NCI-H82 (cell line): Measurements from ENCODE around the gene SF3B4.

ENCODE experiments used
- DNase-seq: peaks from one replicate; lab custom pipeline; 2025; lab: John Stamatoyannopoulos, UW

Gene SF3B4

DNA sequence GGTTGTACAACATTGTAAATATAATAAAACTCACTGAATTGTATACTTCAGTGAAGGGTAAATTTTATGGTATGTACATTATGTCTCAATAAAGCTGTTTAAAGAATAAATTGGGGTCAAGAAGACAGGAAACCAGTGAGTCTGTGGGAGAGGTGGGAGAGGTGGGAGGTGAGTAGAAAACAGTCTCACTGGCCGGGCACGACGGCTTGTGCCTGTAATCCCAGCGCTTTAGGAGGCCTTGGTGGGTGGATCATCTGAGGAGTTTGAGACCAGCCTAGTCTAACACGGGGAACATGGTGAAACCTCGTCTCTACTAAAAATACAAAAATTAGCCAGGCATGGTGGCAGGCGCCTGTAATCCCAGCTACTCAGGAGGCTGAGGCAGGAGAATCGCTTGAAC lies 4.9 kb upstream of the SF3B4 start:
- no peak for DNase-seq

DNA sequence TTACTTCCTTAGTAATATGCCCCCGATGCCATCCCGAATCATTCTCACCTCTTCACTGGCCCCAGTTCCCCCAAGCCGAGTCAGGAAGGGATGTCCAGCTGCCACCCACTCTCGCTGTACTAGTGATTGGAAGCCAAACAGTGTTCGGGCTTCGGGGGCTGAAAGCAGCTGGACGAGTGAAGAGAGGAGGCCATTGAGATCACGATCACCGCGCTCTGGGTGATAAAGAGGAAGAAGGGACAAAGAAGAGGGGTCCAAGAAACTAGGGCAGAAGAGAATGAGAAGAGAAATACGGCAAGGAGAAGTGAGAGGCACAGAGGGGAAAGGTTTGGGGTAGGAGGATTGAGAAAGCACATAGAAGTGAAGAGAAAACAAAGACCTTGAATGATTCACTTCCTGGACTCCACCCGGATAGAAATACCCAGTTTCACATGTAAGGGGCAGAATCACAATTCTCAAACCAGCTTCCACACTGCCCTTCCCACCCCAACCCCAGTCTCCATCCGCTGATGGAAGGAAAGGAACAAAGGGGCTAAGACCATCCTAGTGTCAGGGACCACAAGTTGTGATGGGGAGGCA lies 3.7 kb upstream of the SF3B4 start:
- no peak for DNase-seq

GRCh38 chr1:149929856-149930255 lies 2.3 kb upstream of the SF3B4 start:
- DNase-seq: no peak

GRCh38 chr1:149928401-149928724 lies 760 bp upstream of the SF3B4 start:
- DNase-seq: no peak

GRCh38 chr1:149927056-149927562 lies 494 bp downstream of the SF3B4 start:
- no peak for DNase-seq

GRCh38 chr1:149926296-149926695 lies 1.3 kb downstream of the SF3B4 start:
- no peak for DNase-seq

DNA sequence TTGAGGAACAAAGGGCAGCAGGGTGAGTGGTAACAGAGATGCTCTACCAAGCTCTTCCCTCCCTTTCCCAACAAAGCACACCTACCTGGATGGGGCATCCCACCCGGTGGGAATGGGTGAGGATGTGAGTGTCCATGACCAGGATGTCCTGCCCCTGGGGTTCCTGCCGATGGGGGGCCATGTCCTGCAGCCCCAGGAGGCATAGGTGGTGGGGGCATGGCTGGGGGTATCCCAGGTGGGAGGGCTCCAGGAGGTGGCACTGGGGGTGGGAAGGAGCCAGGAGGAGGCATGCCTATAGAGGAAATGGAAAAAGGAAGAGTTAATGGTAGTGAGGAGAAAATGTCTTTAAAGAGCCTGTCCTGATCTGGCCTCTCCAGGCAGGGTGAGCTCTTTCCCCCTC lies 1.9 kb downstream of the SF3B4 start:
- no peak for DNase-seq

GRCh38 chr1:149925345-149925744 lies 2.3 kb downstream of the SF3B4 start:
- no peak for DNase-seq

GRCh38 chr1:149923626-149924025 lies 4.0 kb downstream of the SF3B4 start:
- DNase-seq: no peak

- DNase-seq: peak; percentile 90
These were observed 9.9 kb downstream of the SF3B4 start, which contains the start of gene SV2A for GRCh38 chr1:149917571-149918144. Gene SV2A (minus strand): TSS chr1:149917844. CDS start chr1:149913840, 4,004 bp downstream.

DNA sequence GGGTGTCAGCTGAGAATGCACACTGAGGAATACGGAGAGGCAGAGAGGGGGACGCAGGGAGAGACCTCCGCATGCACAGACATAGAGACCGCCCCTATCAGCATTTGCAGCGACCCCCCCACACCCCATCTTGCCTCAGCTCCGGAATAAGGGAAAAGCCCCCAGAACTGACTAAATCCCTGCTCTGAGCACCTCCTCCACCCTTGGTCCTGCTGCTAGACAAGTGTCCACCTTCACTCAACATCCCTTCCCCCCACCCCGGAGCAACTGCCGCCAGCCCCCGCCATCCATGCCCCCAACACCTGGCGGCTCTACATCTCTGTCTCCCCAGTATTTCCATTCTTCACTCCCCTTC lies 10.7 kb downstream of the SF3B4 start:
- DNase-seq: no peak

DNA sequence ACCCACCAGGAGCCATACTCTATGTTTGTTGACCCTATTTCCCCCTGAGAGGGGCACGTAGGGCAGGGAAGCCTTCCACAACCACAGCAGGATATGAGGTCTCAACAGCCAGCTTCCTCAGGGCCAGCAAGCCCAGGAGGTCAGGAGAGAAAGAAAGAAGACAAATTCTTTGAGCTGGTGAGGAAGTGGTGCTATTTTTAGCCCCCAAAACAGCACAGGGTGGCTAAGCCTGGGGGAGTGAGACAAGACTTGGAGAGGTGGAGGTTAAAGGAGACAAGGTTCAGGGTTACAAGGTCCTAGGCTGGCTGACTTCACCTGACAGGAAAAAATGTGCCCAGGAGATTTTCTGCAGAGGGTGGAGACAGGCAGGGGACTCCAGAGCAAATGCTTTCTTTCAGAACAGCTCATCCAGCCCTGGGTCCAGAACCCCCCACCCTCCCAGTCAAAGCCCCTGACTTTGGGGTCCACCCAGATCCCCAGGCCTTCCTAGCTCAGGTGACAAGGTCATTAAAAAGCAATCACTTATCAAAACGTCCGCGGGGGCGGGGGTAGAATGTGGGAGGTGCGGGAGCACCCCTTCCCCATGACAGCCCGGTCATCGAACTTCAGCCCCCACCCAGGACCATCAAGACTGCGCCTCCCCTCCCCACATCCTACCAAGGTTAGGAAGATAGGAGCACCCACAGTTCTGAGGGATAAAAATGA lies 11.3 kb downstream of the SF3B4 start:
- DNase-seq: no peak

DNA sequence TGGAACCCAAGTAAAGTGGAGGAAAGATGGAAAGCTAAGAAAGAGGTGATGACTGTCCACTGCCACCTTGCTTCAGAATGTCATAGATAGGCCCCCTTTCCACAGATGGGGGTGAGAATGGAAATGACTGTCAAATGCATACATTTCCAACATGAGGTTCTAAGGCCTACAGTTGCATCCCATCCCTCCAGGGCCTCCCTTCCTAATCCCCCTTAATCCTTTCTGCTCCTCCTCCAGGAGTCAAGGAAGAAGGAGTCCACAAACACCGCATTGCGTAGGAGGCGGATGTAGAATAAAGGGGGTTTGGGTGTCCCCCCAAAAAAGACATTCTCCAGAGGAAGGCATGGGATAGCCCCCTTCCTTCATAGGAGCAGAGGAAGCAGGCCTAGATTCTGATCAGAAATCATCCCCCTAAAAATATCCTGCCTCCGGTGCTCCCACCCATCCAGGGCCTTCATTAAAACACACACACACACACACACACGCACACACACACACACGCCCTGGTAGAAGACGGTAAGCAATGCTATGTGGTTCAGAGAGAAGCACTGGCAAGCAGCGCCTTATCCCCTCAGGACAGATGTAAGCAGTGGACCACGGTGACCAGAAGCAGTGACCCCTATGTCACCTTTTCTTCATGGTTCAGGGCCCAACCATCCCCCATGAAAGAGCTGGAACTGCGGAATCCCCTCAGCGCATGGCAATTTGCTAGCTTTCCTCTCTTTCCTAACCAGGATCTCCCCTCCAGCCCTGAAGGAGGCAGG lies 12.0 kb downstream of the SF3B4 start:
- DNase-seq: peak; percentile 86

DNA sequence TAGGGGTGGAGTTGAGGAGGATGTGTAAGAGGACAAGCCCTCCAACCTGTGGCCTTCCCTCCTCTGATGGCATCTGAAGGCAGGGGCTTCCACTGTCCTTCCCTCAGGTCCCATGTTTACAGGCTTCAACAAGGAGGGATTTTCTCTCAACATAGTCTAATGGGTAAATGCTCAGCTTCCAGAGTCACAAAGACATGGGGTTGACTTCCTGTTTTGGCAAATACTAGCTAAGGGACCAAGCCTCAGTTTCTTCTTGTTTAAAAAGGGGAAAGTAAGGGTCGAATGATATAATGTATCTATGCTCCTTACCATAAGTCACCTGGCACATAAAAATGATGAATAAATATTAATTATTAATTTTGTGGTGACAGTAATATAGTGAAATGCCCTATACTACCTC lies 13.1 kb downstream of the SF3B4 start:
- no peak for DNase-seq

DNA sequence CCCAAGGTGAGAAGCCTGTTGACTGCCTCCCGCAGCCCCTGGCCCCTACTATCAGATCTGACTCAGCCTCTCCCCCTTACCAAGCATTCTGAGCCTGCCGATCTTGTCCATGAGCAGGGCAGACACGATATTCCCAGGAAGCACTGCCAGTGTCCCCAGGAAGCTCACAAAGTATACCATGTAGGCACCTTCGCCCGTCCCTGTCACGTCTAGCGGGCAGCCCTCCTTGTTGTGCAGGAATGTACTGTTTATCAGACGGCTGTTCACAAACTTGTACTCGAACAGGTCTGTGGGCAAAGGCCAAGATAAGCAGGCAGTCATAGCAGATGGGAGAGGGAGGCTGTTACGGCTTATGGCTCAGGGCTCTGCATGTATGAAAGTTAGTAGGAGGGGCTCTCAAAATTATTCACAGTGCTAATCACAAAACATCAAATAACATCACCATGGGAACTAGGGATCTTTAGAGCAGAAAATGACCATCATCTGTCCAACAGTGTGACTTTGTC lies 21.0 kb downstream of the SF3B4 start:
- no peak for DNase-seq

DNA sequence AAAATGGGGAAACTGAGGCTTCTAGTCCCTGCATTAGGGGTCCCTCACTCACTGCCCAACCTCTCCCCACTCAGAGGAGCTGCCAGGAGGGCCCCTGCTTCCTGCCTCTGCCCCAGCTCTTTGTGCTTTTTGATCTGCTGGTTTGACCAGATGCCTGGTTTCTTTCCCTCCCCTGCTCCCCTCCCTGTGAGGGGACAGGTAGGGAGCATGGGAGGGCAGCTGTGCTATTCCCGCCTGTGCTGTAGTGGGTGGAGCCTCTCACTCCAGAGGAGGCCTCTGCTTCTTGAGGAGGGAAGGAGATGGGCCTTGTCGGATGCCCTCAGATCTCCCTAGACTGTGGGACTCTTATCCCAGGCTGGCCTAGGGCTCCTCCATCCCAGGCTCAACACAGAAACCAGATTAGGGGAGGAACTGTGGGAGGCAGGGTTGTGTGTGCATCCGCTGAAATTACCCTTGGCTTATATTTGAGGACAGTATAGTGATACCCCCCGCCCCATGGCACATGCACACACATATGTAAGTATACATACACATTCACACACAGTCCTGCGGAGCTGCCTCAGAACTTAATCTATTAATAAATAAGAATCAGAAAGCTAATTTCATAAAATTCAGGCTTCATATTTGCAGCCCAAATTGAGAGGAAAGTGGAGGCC lies 23.6 kb downstream of the SF3B4 start:
- DNase-seq: peak; percentile 64

- DNase-seq: peak; percentile 96
These were observed 27.9 kb downstream of the SF3B4 start, which contains the start of gene BOLA1 for GRCh38 chr1:149899460-149900284. Gene BOLA1 (plus strand): TSS chr1:149899568. CDS start chr1:149900060, 492 bp downstream.

GRCh38 chr1:149896575-149896974 lies 31.0 kb downstream of the SF3B4 start:
- no peak for DNase-seq

DNA sequence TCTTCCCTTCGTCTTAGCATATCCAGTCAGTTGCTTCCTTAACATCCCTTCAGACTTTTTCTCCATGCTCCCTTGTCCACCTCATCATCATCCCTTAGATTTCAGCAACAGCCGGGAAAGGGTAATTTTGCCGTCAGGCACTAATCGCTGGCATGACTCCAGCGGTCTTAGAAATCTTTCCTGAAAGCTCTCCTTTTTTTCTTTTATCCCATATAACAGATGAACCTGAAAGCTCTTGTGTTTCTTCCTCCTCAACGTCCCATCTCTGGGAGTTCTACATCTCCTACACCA lies 38.7 kb downstream of the SF3B4 start:
- peak; percentile 79 for DNase-seq

- DNase-seq: peak; percentile 99
These were observed 39.2 kb downstream of the SF3B4 start for GRCh38 chr1:149888247-149888998.
